NCI-H345 (cell line): ENCODE measurements around the gene KIAA2012.
A peak's percentile ranks its signal among the peaks of the same experiment; 100 is the strongest.
"Not testable (repeated sequence)": the region's sequence is repeated elsewhere in the genome, so short reads cannot be mapped to it uniquely, and the experiment has no call there.

ENCODE experiments used
- DNase-seq: peaks from one replicate; lab custom pipeline; 2025; lab: John Stamatoyannopoulos, UW

Gene KIAA2012

GRCh38 chr2:202201220-202202160 is 128.4 kb downstream of the KIAA2012 start:
- DNase-seq = no peak

- no peak for DNase-seq
These were observed 130.3 kb downstream of the KIAA2012 start for GRCh38 chr2:202203348-202203747.

GRCh38 chr2:202204855-202205254 is 131.8 kb downstream of the KIAA2012 start:
- DNase-seq = no peak

GRCh38 chr2:202208526-202208925 is 135.5 kb downstream of the KIAA2012 start:
- no peak for DNase-seq

GRCh38 chr2:202215179-202215578 is 142.1 kb downstream of the KIAA2012 start:
- DNase-seq = no peak

- DNase-seq = no peak
These were observed 148.8 kb downstream of the KIAA2012 start for GRCh38 chr2:202221873-202222272.

- peak; percentile 10 for DNase-seq
These were observed 164.8 kb downstream of the KIAA2012 start for GRCh38 chr2:202237787-202238233.

GRCh38 chr2:202238234-202239197 is 165.5 kb downstream of the KIAA2012 start, which contains the start of gene SUMO1:
Gene SUMO1, minus strand, starts transcription at chr2:202238597. Its CDS starts 146 bp downstream, at chr2:202238451.
- DNase-seq = peak; percentile 94

GRCh38 chr2:202247710-202248109 is 174.7 kb downstream of the KIAA2012 start:
- not testable (repeated sequence) for DNase-seq

GRCh38 chr2:202249521-202250253 is 176.6 kb downstream of the KIAA2012 start:
- DNase-seq = no peak

- no peak for DNase-seq
These were observed 178.4 kb downstream of the KIAA2012 start for GRCh38 chr2:202251494-202251893.
